Gastrocnemius medialis (tissue), 4 donors: ENCODE measurements around the gene CPEB3.
"Not testable (repeated sequence)": the region's sequence is repeated elsewhere in the genome, so short reads cannot be mapped to it uniquely, and the experiment has no call there.

ENCODE experiments used
- CTCF ChIP-seq, 5 experiments: fragments of 450-650 bp in 3 of 5; fragments of 200-600 bp in 2 of 5; sonication (generic) in 2 of 5; IDR thresholded peaks in 4 of 5; conservative IDR thresholded peaks in 1 of 5; 1 replicate in 4 of 5; 2 replicates in 1 of 5; pipeline ENCODE4 v1.5.1; 2016 to 2019; ENCODE audit warnings: antibody characterized with exemption in 5 of 5, mild to moderate bottlenecking in 3 of 5, moderate library complexity in 3 of 5
- POLR2A ChIP-seq, 2 donors: fragments of 450-650 bp; IDR thresholded peaks; one replicate each; pipeline ENCODE4 v1.6.1; 2017; ENCODE audit warnings: antibody characterized with exemption in 2 of 2, mild to moderate bottlenecking in 2 of 2, moderate library complexity in 2 of 2

- not testable (repeated sequence) for TF ChIP-seq CTCF (IDR thresholded peaks at IDR 0.05 in 4 of 5, conservative IDR thresholded peaks at IDR 0.05 in 1 of 5); POLR2A (IDR thresholded peaks at IDR 0.05)
These were observed 39.0 kb upstream of the CPEB3 start for GRCh38 chr10:92329927-92330326.
